ENCODE measurements around the gene B3GLCT. TPM values are rescaled to one million over a fixed set of nuclear protein-coding genes. Genes with fewer than 3 reads are reported as not detected.
A peak's percentile ranks its signal among the peaks of the same experiment; 100 is the strongest.

Gene B3GLCT
- 4.3 and 4.7 TPM in 2 replicates for total RNA-seq

DNA sequence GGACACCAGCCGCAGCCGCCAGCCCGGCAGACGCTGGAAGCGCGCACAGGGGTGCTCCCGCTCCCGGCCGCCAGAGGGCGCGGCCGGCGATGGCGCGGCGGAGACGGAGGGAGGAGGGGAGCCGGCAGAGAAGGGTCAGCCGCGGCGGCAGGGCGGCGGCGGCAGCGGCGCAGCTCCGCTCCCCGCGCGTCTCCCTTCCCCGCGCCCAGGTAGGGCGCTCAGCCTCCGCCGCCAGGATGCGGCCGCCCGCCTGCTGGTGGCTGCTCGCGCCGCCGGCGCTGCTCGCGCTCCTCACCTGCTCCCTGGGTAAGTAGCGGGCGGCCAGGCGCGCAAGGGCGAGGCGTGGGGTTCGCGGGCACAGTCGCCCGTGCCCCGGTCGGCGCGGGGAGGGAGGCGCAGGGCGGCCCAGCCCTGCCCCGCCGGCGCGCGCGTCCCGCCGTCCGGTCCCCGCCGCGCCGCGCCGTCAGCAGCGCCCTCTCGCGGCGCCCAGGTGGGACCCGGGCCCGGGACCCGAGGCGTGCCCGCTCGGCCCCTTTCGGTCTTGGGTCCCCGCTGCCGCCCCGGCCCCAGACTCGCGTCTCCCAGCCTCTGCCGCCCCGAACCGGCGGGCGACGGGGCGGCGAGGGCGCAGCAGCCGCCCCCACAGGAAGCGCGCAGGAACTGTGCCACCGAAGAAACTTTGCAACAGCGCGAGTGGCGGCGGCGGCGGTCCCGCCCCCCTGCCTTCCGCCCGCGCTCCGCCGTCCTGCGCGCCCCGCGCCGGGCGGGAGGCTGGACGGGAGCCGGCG lies at the start of gene B3GLCT:
Gene B3GLCT, plus strand, starts transcription at position 127 of the 788 bp plus-strand sequence. Its CDS starts 110 bp downstream, at position 237.
- intact Hi-C loops (cut with micrococcal nuclease), result loop anchor here (1.0 to 10.0 kb wide), 3 partner anchors 38 to 225 kb away; no protein-coding TSS in a partner anchor
- H3K36me3 Mint-ChIP-seq (ENCODE audit: low read depth), result no peaks in the 10 kb centered on the region
- H3K4me3 Mint-ChIP-seq (ENCODE audit: low read depth), result peak within 1 kb of the TSS; percentile 81
- peak; percentile 77 for DNase-seq (ENCODE audit: low spot score)
- H3K4me1 Mint-ChIP-seq (ENCODE audit: low read depth), result peaks cover 35% of the 10 kb centered on the region
- H3K27ac Mint-ChIP-seq, result peak within 1 kb of the TSS; percentile 75
- no peaks in the 10 kb centered on the region for H3K9me3 Mint-ChIP-seq
- H3K27me3 Mint-ChIP-seq (ENCODE audit: low read depth), result peaks cover 21% of the 10 kb centered on the region

- H3K27me3 Mint-ChIP-seq (ENCODE audit: low read depth), result no peaks in the 10 kb centered on the region
- no peaks in the 10 kb centered on the region for H3K9me3 Mint-ChIP-seq
- no peak overlapping the region for H3K4me3 Mint-ChIP-seq (ENCODE audit: low read depth)
- H3K27ac Mint-ChIP-seq, result peak overlapping the region; percentile 67
- intact Hi-C loops (cut with micrococcal nuclease), result no loop called here
- peaks cover 34% of the 10 kb centered on the region for H3K4me1 Mint-ChIP-seq (ENCODE audit: low read depth)
- peaks cover 86% of the 10 kb centered on the region for H3K36me3 Mint-ChIP-seq (ENCODE audit: low read depth)
- DNase-seq (ENCODE audit: low spot score), result no peak
Measured at GRCh38 chr13:31150315-31150985, 49.3 kb upstream of the B3GLCT start.

DNA sequence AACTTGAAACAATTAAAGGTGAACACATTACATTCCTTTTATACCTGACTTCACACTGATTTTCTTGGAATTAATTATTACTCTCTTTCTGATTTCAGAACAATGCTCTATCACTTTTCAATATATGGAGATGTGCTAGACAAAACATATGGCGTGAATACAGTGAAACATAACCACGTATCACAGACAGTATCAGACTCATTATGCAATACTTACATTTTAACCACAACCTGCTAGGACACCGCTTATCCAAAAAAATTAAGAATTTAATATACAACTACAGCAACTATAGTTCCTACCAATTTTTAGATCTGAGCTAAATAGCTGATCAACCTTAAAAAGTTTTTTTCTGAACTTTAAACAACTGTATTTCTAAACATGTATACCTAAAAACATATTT lies 47.9 kb upstream of the B3GLCT start:
- Mint-ChIP-seq H3K36me3 (ENCODE audit: low read depth) (peaks cover 79% of the 10 kb centered on the region), H3K9me3 (no peaks in the 10 kb centered on the region), H3K27ac (no peak overlapping the region), H3K4me3 (ENCODE audit: low read depth) (no peak overlapping the region), H3K4me1 (ENCODE audit: low read depth) (peaks cover 32% of the 10 kb centered on the region), H3K27me3 (ENCODE audit: low read depth) (no peaks in the 10 kb centered on the region)
- intact Hi-C loops (cut with micrococcal nuclease), result no loop called here
- DNase-seq (ENCODE audit: low spot score), result no peak

GRCh38 chr13:31154939-31155338 lies 44.8 kb upstream of the B3GLCT start:
- Mint-ChIP-seq H3K36me3 (ENCODE audit: low read depth) (peaks cover 80% of the 10 kb centered on the region), H3K27ac (no peak overlapping the region), H3K27me3 (ENCODE audit: low read depth) (no peaks in the 10 kb centered on the region), H3K4me3 (ENCODE audit: low read depth) (no peak overlapping the region), H3K9me3 (no peaks in the 10 kb centered on the region), H3K4me1 (ENCODE audit: low read depth) (peaks cover 48% of the 10 kb centered on the region)
- no peak for DNase-seq (ENCODE audit: low spot score)
- intact Hi-C loops (cut with micrococcal nuclease), result no loop called here

- Mint-ChIP-seq H3K27me3 (ENCODE audit: low read depth) (no peaks in the 10 kb centered on the region), H3K4me3 (ENCODE audit: low read depth) (peak overlapping the region; percentile 95), H3K9me3 (no peaks in the 10 kb centered on the region), H3K27ac (peak overlapping the region; percentile 50), H3K4me1 (ENCODE audit: low read depth) (peaks cover 46% of the 10 kb centered on the region), H3K36me3 (ENCODE audit: low read depth) (peaks cover 58% of the 10 kb centered on the region)
- intact Hi-C loops (cut with micrococcal nuclease), result no loop called here
- no peak for DNase-seq (ENCODE audit: low spot score)
Measured at GRCh38 chr13:31159306-31159705, 40.5 kb upstream of the B3GLCT start.

- peak overlapping the region; percentile 95 for H3K4me3 Mint-ChIP-seq (ENCODE audit: low read depth)
- no peaks in the 10 kb centered on the region for H3K9me3 Mint-ChIP-seq
- H3K36me3 Mint-ChIP-seq (ENCODE audit: low read depth), result peaks cover 43% of the 10 kb centered on the region
- H3K27me3 Mint-ChIP-seq (ENCODE audit: low read depth), result no peaks in the 10 kb centered on the region
- DNase-seq (ENCODE audit: low spot score), result peak; percentile 58
- intact Hi-C loops (cut with micrococcal nuclease), result loop anchor here (1.0 to 10.0 kb wide), 7 partner anchors 26 to 1306 kb away; partner anchors contain the start of genes HMGB1, UBL3 and USPL1
- peaks cover 41% of the 10 kb centered on the region for H3K4me1 Mint-ChIP-seq (ENCODE audit: low read depth)
- peak overlapping the region; percentile 97 for H3K27ac Mint-ChIP-seq
Measured at GRCh38 chr13:31160857-31161556, 38.8 kb upstream of the B3GLCT start.

- peaks cover 43% of the 10 kb centered on the region for H3K36me3 Mint-ChIP-seq (ENCODE audit: low read depth)
- H3K27me3 Mint-ChIP-seq (ENCODE audit: low read depth), result no peaks in the 10 kb centered on the region
- peak within 1 kb of the TSS; percentile 95 for H3K4me3 Mint-ChIP-seq (ENCODE audit: low read depth)
- DNase-seq (ENCODE audit: low spot score), result peak; percentile 98
- peak within 1 kb of the TSS; percentile 97 for H3K27ac Mint-ChIP-seq
- no peaks in the 10 kb centered on the region for H3K9me3 Mint-ChIP-seq
- peaks cover 41% of the 10 kb centered on the region for H3K4me1 Mint-ChIP-seq (ENCODE audit: low read depth)
- intact Hi-C loops (cut with micrococcal nuclease), result loop anchor here (1.0 to 10.0 kb wide), 8 partner anchors 27 to 1307 kb away; partner anchors contain the start of genes HMGB1, UBL3 and USPL1
Measured at GRCh38 chr13:31161557-31162150, 38.1 kb upstream of the B3GLCT start, which contains the start of gene HSPH1. HSPH1 (minus strand) TSS chr13:31161904; CDS start chr13:31161582, 322 bp downstream.

- Mint-ChIP-seq H3K27ac (peak overlapping the region; percentile 97), H3K4me3 (ENCODE audit: low read depth) (peak overlapping the region; percentile 95)
Measured at GRCh38 chr13:31162151-31163008, 37.4 kb upstream of the B3GLCT start.

DNA sequence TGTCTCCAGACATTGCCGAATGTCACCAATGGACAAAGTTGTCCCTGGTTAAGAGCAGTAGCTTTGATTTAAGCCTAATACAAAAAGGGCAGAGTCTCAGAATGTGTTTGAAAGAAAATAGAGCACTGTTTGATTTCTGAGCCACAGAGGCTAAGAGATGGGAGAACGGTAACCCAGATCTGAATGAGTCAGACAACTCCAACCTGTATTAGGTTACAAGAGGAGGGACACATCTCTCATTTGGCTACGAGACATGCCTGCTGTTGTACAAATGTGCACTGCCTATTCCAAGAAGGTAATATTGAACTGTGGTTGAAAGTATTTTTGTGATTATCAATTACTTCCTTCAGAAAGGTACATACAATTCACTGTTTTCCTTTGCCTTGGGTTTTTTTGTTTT lies 33.2 kb upstream of the B3GLCT start:
- no peaks in the 10 kb centered on the region for H3K9me3 Mint-ChIP-seq
- no peaks in the 10 kb centered on the region for H3K27me3 Mint-ChIP-seq (ENCODE audit: low read depth)
- H3K4me1 Mint-ChIP-seq (ENCODE audit: low read depth), result peaks cover 33% of the 10 kb centered on the region
- no peak for DNase-seq (ENCODE audit: low spot score)
- H3K27ac Mint-ChIP-seq, result no peak overlapping the region
- peaks cover 3% of the 10 kb centered on the region for H3K36me3 Mint-ChIP-seq (ENCODE audit: low read depth)
- no peak overlapping the region for H3K4me3 Mint-ChIP-seq (ENCODE audit: low read depth)
- intact Hi-C loops (cut with micrococcal nuclease), result loop anchor here (10.0 kb wide), 2 partner anchors 702 to 1312 kb away; partner anchors contain the start of genes HMGB1 and UBL3

More at GRCh38 chr13:31162151-31163008, 37.4 kb upstream of the B3GLCT start:
- Mint-ChIP-seq H3K36me3 (ENCODE audit: low read depth) (peaks cover 39% of the 10 kb centered on the region), H3K4me1 (ENCODE audit: low read depth) (peaks cover 38% of the 10 kb centered on the region), H3K27me3 (ENCODE audit: low read depth) (no peaks in the 10 kb centered on the region), H3K9me3 (no peaks in the 10 kb centered on the region)
- peak; percentile 96 for DNase-seq (ENCODE audit: low spot score)
- intact Hi-C loops (cut with micrococcal nuclease), result loop anchor here (1.0 to 10.0 kb wide), 5 partner anchors 38 to 1308 kb away; partner anchors contain the start of genes HMGB1 and UBL3

GRCh38 chr13:31167490-31167889 lies 32.3 kb upstream of the B3GLCT start:
- H3K27me3 Mint-ChIP-seq (ENCODE audit: low read depth), result peaks cover 1% of the 10 kb centered on the region
- no peaks in the 10 kb centered on the region for H3K9me3 Mint-ChIP-seq
- no peak overlapping the region for H3K27ac Mint-ChIP-seq
- no peaks in the 10 kb centered on the region for H3K36me3 Mint-ChIP-seq (ENCODE audit: low read depth)
- no peak overlapping the region for H3K4me3 Mint-ChIP-seq (ENCODE audit: low read depth)
- DNase-seq (ENCODE audit: low spot score), result no peak
- H3K4me1 Mint-ChIP-seq (ENCODE audit: low read depth), result peaks cover 33% of the 10 kb centered on the region
- intact Hi-C loops (cut with micrococcal nuclease), result loop anchor here (10.0 kb wide), 2 partner anchors 703 to 1313 kb away; partner anchors contain the start of genes HMGB1 and UBL3

DNA sequence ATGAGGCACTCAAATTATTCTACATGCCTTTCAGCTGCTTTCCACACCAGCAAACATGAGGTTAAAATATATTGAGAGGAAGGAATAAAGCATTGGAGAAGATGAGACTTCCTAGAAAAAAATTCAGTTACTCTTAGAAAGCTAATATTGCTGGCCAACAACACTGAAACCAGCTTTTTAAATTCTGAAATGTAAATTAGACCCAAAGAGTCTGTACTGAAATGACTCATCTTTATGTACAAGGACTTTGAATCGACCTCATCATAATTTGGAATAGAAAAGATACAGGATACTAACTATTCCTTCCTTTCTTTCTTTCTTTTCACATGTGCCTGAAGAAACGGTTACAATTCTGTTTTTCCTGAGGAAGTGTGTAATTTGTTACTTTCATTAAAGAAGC lies 31.6 kb upstream of the B3GLCT start:
- no peaks in the 10 kb centered on the region for H3K9me3 Mint-ChIP-seq
- H3K27me3 Mint-ChIP-seq (ENCODE audit: low read depth), result peaks cover 8% of the 10 kb centered on the region
- no peak for DNase-seq (ENCODE audit: low spot score)
- H3K4me3 Mint-ChIP-seq (ENCODE audit: low read depth), result no peak overlapping the region
- no peak overlapping the region for H3K27ac Mint-ChIP-seq
- H3K36me3 Mint-ChIP-seq (ENCODE audit: low read depth), result no peaks in the 10 kb centered on the region
- H3K4me1 Mint-ChIP-seq (ENCODE audit: low read depth), result peaks cover 27% of the 10 kb centered on the region
- intact Hi-C loops (cut with micrococcal nuclease), result loop anchor here (10.0 kb wide), 2 partner anchors 703 to 1313 kb away; partner anchors contain the start of genes HMGB1 and UBL3

Data from activated T-helper 2 cell treated with anti-CD3 and anti-CD28 coated beads, Interferon-gamma antibody, Interleukin-2, Interleukin-4, amounts not matched to agents 10 μg/mL and 5 μg/mL and 100 μg/mL, durations not matched to agents 14 hours and 24 hours and 36 hours (primary cell).